ENCODE results near the gene POMT1.
"Not testable (repeated sequence)": the region's sequence is repeated elsewhere in the genome, so short reads cannot be mapped to it uniquely, and the experiment has no call there.

Gene POMT1, protein sequence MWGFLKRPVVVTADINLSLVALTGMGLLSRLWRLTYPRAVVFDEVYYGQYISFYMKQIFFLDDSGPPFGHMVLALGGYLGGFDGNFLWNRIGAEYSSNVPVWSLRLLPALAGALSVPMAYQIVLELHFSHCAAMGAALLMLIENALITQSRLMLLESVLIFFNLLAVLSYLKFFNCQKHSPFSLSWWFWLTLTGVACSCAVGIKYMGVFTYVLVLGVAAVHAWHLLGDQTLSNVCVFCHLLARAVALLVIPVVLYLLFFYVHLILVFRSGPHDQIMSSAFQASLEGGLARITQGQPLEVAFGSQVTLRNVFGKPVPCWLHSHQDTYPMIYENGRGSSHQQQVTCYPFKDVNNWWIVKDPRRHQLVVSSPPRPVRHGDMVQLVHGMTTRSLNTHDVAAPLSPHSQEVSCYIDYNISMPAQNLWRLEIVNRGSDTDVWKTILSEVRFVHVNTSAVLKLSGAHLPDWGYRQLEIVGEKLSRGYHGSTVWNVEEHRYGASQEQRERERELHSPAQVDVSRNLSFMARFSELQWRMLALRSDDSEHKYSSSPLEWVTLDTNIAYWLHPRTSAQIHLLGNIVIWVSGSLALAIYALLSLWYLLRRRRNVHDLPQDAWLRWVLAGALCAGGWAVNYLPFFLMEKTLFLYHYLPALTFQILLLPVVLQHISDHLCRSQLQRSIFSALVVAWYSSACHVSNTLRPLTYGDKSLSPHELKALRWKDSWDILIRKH

GRCh38 chr9:131502781-131503625 is at the start of gene POMT1:
Gene POMT1, plus strand, starts transcription at chr9:131502918. Its CDS starts 1,301 bp downstream, at chr9:131504219.
- DNase-seq: peak; percentile 70

DNA sequence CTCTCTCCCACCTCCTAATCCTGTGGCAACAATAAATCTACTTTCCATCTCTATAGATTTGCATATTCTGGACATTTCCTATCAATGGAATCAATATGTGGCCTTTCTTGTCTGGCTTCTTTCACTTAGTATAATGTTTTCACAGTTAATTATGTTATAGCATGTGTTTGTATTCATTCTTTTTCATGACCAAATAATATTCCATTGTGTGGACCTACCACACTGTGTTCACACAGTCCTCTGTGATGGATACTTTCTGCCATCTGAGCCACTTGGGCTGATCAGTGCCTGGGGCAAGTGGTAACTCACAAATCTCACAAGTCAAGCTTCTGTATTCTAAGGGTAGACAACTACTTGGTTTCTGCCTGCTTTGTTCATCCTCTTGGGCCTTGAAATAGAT is 48.7 kb upstream of the POMT1 start:
- no peak for DNase-seq

- DNase-seq: not testable (repeated sequence)
Measured at GRCh38 chr9:131455655-131456054, 47.1 kb upstream of the POMT1 start.

- DNase-seq: no peak
Measured at GRCh38 chr9:131457746-131458145, 45.0 kb upstream of the POMT1 start.

- no peak for DNase-seq
Measured at GRCh38 chr9:131459056-131459455, 43.7 kb upstream of the POMT1 start.

DNA sequence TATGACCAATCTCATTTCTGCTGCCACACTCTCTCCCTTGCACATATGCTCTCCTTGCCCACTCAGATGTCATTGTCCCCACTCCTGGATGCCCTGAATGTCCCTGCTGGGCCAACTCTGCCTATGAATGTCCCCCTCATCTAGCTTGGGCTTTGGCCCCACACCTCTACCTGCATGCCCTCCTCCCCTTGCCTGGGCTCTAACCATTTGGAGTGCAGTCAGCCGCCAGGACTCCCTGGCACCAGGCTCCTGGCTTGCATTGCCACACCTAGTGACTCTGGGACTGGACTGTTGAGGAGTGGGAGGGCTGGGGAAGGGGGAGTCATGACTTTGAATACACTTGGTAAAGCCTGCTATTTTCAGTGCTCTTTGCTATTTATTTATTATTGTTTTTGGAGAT is 41.6 kb upstream of the POMT1 start:
- no peak for DNase-seq

- DNase-seq: no peak
Measured at GRCh38 chr9:131464354-131465000, 38.2 kb upstream of the POMT1 start.

GRCh38 chr9:131465401-131465800 is 37.3 kb upstream of the POMT1 start:
- DNase-seq: no peak

GRCh38 chr9:131467214-131467935 is 35.3 kb upstream of the POMT1 start:
- no peak for DNase-seq

- DNase-seq: no peak
Measured at GRCh38 chr9:131468031-131468430, 34.7 kb upstream of the POMT1 start.

DNA sequence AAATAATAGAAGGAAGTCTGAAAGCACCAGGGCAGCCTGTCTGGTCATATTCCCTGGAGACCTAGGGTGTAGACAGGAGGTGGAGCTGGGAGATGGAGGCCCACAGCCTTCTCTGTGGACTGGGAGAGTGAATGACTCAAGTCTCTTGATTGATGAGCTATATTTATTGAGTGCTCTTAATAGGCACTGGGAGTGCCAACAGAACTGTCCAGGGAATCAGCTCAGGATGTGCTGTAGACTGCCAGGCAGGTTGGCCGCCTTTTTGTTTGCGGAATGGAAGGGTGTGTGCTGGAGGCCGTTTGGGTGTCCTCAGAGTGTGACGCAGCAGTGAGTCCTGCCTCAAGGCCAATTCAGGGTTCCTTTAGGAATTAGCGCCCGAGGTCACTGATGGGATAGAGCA is 33.4 kb upstream of the POMT1 start:
- DNase-seq: no peak

GRCh38 chr9:131469951-131470350 is 32.8 kb upstream of the POMT1 start:
- DNase-seq: no peak

- no peak for DNase-seq
Measured at GRCh38 chr9:131470581-131470991, 32.1 kb upstream of the POMT1 start.

DNA sequence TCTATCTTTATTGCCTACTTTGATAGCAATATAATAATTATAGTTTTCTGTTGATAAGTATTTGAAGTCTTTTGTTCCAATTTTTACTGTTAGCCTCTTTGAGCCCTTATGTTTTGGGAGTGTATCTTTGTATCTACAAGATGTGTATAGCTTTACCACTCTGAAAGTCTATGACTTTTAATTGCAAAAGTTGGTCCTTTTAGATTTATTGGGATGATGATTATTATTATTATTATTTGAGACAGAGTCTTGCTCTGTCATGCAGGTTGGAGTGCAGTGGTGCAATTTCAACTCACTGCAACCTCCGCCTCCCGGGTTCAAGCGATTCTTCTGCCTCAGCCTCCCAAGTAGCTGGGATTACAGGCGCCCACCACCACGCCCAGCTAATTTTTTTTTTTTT is 30.6 kb upstream of the POMT1 start:
- DNase-seq: not testable (repeated sequence)

DNA sequence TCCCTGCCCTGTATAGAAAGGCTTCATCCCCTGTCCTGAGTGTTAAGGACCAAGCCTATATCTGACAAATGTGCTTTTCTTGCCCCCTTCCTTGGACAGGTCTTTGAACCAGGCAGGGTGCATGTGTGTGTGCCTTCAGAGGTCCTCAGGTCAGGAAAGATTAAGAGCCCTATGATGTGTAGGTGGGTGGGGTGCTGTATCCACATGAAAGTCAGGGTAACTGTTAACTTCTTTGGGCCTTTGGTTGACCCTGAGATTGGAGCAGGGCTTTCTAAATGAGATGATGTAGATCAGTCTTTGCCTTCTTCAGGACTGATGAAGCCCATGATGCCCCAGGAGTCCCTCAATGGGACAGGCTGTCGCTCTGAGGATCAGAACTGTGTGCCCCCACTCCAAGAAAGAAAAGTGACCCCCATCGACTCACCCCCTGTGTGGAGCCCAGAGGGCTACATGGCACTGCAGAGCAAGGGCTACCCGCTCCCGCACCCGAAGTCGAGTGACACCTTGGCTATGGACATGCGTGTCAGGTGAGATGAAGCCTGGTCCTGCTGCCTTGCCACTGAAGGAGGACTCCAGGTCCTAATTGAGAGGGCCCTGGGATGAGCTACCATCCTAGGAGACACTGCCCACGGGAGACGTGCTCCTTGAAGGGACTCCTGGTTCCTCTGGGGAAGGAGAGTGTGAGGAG is 29.4 kb upstream of the POMT1 start:
- DNase-seq: no peak

DNA sequence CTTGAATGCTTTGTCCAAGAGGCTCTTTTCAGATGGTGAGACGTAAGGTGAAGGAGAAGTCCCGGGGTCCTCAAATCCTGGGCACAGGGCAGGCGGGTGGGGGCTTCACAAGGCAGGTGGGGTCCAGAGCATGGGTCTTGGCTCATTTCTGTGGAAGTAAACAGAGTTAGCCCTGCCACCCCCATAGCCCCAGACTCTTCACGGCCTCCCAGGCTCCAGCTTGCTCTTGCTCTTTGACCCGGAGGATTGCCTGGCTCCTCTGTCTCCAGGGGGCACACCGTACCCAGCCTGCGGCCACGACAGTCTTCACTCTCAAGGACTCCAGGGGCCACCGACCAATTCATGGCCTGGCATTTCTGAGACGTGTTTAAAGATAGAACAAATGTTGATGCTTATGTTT is 28.8 kb upstream of the POMT1 start:
- no peak for DNase-seq

DNA sequence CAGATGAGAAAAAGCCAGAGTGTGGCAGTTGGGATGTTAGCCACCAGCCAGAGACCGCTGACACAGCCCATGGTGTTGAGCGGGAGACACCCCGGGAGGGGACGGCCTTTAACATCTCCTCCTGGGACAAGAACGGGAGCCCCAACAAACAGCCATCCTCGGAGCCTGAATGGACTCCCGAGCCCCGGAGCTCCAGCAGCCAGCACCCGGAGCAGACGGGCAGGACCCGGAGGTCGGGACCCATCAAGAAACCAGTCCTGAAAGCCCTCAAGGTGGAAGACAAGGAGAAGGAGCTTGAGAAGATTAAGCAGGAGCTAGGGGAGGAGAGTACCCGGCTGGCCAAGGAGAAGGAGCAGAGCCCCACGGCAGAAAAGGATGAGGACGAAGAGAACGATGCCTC is 28.0 kb upstream of the POMT1 start:
- no peak for DNase-seq

GRCh38 chr9:131475111-131475955 is 27.4 kb upstream of the POMT1 start:
- no peak for DNase-seq

DNA sequence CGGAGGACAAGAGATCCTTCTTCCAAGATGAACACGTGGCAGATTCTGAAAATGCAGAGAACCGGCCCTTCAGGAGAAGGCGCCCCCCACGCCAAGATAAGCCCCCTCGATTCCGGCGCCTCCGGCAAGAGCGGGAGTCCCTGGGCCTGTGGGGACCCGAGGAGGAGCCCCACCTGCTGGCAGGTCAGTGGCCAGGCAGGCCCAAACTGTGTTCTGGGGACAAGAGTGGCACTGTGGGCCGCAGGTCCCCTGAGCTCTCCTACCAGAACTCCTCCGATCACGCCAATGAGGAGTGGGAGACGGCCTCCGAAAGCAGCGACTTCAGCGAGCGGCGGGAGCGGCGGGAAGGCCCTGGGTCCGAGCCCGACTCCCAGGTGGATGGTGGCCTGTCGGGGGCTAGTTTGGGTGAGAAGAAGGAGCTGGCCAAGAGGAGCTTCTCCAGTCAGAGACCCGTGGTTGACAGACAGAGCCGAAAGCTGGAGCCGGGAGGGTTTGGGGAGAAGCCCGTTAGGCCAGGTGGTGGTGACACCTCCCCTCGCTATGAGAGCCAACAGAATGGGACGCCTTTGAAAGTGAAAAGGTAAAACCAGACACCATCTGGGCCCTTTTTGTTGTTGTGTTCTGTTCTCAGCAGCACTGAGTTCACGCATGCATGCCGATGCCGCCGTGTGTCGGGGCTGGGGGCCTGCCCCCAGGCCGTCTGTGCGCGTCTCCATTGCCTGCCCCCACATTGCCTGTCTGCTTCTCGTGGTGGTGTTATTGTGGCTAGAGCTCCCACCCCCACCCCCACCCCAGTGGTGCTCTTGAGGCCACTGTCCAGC is 26.6 kb upstream of the POMT1 start:
- no peak for DNase-seq
